ENCODE results near the gene KRT4. TPM values are rescaled to one million over a fixed set of nuclear protein-coding genes. Genes with fewer than 3 reads are reported as not detected.

KRT4 gene
- total and polyA plus RNA-seq, 12 donors: 0.06 to 6.2 (median 0.61) TPM; not detected in 8

GRCh38 chr12:52821826-52822660, 8.1 kb upstream of the KRT4 start:
- Histone ChIP-seq H3K36me3 (replicated peaks in 1 of 2) (no peaks in the 10 kb centered on the region), H3K4me3 (no peak overlapping the region), H3K27ac (no peak overlapping the region), H3K4me1 (replicated peaks in 1 of 2) (no peaks in the 10 kb centered on the region), H3K9me3 (replicated peaks in 1 of 3) (no peaks in the 10 kb centered on the region), H3K27me3 (peaks cover 13% of the 10 kb centered on the region)
- TF ChIP-seq CTCF (IDR thresholded peaks at IDR 0.05): no peak
- no peak for TF ChIP-seq POLR2A (IDR thresholded peaks at IDR 0.05)
- no peak for DNase-seq
- 65 to 82% (median 77%) methylated on average over 2 to 10 of the region's 10 CpGs for WGBS, 4 donors
- intact Hi-C loops (cut with DNase I): no loop called here

- no peaks in the 10 kb centered on the region for H3K4me1 ChIP-seq (replicated peaks in 1 of 2)
- 77 to 84% (median 81%) methylated on average over 4 of the region's 4 CpGs for WGBS, 4 donors
- no peak for DNase-seq
- no peaks in the 10 kb centered on the region for H3K9me3 ChIP-seq (replicated peaks in 1 of 3)
- H3K27me3 ChIP-seq: peaks cover 10% of the 10 kb centered on the region
- H3K36me3 ChIP-seq (replicated peaks in 1 of 2): no peaks in the 10 kb centered on the region
- intact Hi-C loops (cut with DNase I): no loop called here
- TF ChIP-seq POLR2A (IDR thresholded peaks at IDR 0.05) (no peak), CTCF (IDR thresholded peaks at IDR 0.05) (no peak)
- no peak overlapping the region for H3K4me3 ChIP-seq
- H3K27ac ChIP-seq: no peak overlapping the region
Measured at GRCh38 chr12:52821071-52821730, 7.3 kb upstream of the KRT4 start.

- no peak for DNase-seq
- 81 to 90% (median 86%) methylated on average over 6 of the region's 6 CpGs for WGBS, 4 donors
- no peak for TF ChIP-seq POLR2A (IDR thresholded peaks at IDR 0.05)
- no peak for TF ChIP-seq CTCF (IDR thresholded peaks at IDR 0.05)
- Histone ChIP-seq H3K4me1 (replicated peaks in 1 of 2) (no peaks in the 10 kb centered on the region), H3K27me3 (peaks cover 10% of the 10 kb centered on the region), H3K4me3 (no peak overlapping the region), H3K9me3 (replicated peaks in 1 of 3) (no peaks in the 10 kb centered on the region), H3K36me3 (replicated peaks in 1 of 2) (no peaks in the 10 kb centered on the region), H3K27ac (no peak overlapping the region)
- intact Hi-C loops (cut with DNase I): no loop called here
Measured at GRCh38 chr12:52820521-52820920, 6.6 kb upstream of the KRT4 start.

- H3K4me3 ChIP-seq: no peak overlapping the region
- DNase-seq: no peak
- peaks cover 10% of the 10 kb centered on the region for H3K27me3 ChIP-seq
- H3K4me1 ChIP-seq (replicated peaks in 1 of 2): no peaks in the 10 kb centered on the region
- no peaks in the 10 kb centered on the region for H3K36me3 ChIP-seq (replicated peaks in 1 of 2)
- no peaks in the 10 kb centered on the region for H3K9me3 ChIP-seq (replicated peaks in 1 of 3)
- H3K27ac ChIP-seq: no peak overlapping the region
- 78 to 89% (median 79%) methylated on average over 6 to 7 of the region's 7 CpGs for WGBS, 4 donors
- no peak for TF ChIP-seq CTCF (IDR thresholded peaks at IDR 0.05)
- TF ChIP-seq POLR2A (IDR thresholded peaks at IDR 0.05): no peak
- intact Hi-C loops (cut with DNase I): no loop called here
Measured at GRCh38 chr12:52819731-52820510, 6.0 kb upstream of the KRT4 start.

Measured in adrenal gland (tissue), 12 donors.